Right cardiac atrium (tissue), 5 donors: ENCODE data around the gene DNAAF3. TPM values are rescaled to one million over a fixed set of nuclear protein-coding genes. Genes with fewer than 3 reads are reported as not detected.

Source experiments
- ATAC-seq, 2 donors: fragments of 200-7000 bp; cut with Tn5 transposase; one replicate each; pipeline versions ENCODE4 v1.8.0 to v1.9.1; 2020; ENCODE audit warnings: moderate library complexity in 2 of 2, mild to moderate bottlenecking in 1 of 2
- DNase-seq, 3 donors: peaks; one replicate each; pipeline ENCODE4 v3.0.0-alpha.2; 2020
- H3K27ac ChIP-seq: one replicate; pipeline ENCODE4 v1.5.1; 2013; ENCODE audit warnings: mild to moderate bottlenecking, low read length, control low read depth, moderate library complexity
- H3K27me3 ChIP-seq: one replicate; pipeline ENCODE4 v1.6.1; 2013; ENCODE audit not compliant: control insufficient read depth, insufficient read depth
- H3K4me1 ChIP-seq: one replicate; pipeline ENCODE4 v1.6.1; 2013; ENCODE audit warnings: low read length; ENCODE audit not compliant: control insufficient read depth, insufficient read depth
- H3K4me3 ChIP-seq: one replicate; pipeline ENCODE4 v1.5.1; 2013; ENCODE audit warnings: low read length, control low read depth
- H3K9me3 ChIP-seq: one replicate; pipeline ENCODE4 v1.6.1; 2013; ENCODE audit warnings: low read length; ENCODE audit not compliant: control insufficient read depth
- WGBS: extraction: QIAGEN DNeasy Blood & Tissue Kit; methylation state at CpG from one replicate; pipeline ENCODE4 v1.1.7; 2013; 5-methylcytosine and 5-hydroxymethylcytosine counted together
- intact Hi-C, 4 donors: fragments of 100-400 bp; cut with DNase I; formaldehyde crosslinking; loops; one replicate each; pipeline versions ENCODE4 v1.11.0 to v1.14.0; 2022 to 2023
- polyA plus RNA-seq: library from polyadenylated mRNA; stranded (reverse); fragments of 200-250 nt; gene quantifications from one replicate; pipeline ENCODE4 v1.2.3, GENCODE V29; 2013
- total RNA-seq, 4 donors: library from RNA; stranded (reverse); fragmentation: NEBNext Ultra II Directional; extraction: Animal tissue kit (Norgen Biotek cat#: 25700); gene quantifications; one replicate each; pipeline ENCODE4 v1.2.1, GENCODE V29; 2021
- donor health status: healthy with polysubstance abuse.
- donor health status: DM: no; HTN: yes; CAD: no.
- donor health status: DM: no; HTN: no; CAD: no.
- donor health status: DM: no; HTN: yes; CAD: no; lungs with severe emphysema.
- donor health status: DM: yes; HTN: yes; CAD: no.

The DNAAF3 gene
- total and polyA plus RNA-seq, 5 donors: 0.56 to 2.9 (median 1.4) TPM

GRCh38 chr19:55197528-55197927 is 31.1 kb upstream of the DNAAF3 start:
- WGBS: 56% methylated on average over 4 of the region's 4 CpGs
- intact Hi-C loops: no loop called here
- Histone ChIP-seq H3K9me3 (no peaks in the 10 kb centered on the region), H3K4me3 (no peak overlapping the region), H3K4me1 (no peaks in the 10 kb centered on the region), H3K27ac (no peak overlapping the region), H3K27me3 (no peaks in the 10 kb centered on the region)
- DNase-seq: no peak
- no peak for ATAC-seq

GRCh38 chr19:55196803-55197202 is 30.4 kb upstream of the DNAAF3 start:
- ATAC-seq: no peak
- WGBS: 86% methylated on average over 10 of the region's 10 CpGs
- H3K27me3 ChIP-seq: no peaks in the 10 kb centered on the region
- no peak for DNase-seq
- intact Hi-C loops: no loop called here
- H3K4me1 ChIP-seq: no peaks in the 10 kb centered on the region
- no peak overlapping the region for H3K4me3 ChIP-seq
- H3K27ac ChIP-seq: no peak overlapping the region
- no peaks in the 10 kb centered on the region for H3K9me3 ChIP-seq

- H3K27ac ChIP-seq: no peak overlapping the region
- DNase-seq (no peak), ATAC-seq (no peak)
- H3K4me3 ChIP-seq: no peak overlapping the region
- intact Hi-C loops: no loop called here
- no peaks in the 10 kb centered on the region for H3K9me3 ChIP-seq
- no peaks in the 10 kb centered on the region for H3K4me1 ChIP-seq
- H3K27me3 ChIP-seq: no peaks in the 10 kb centered on the region
- 77% methylated on average over 12 of the region's 12 CpGs for WGBS
These were observed 27.1 kb upstream of the DNAAF3 start for GRCh38 chr19:55193481-55193880.

- no peak overlapping the region for H3K4me3 ChIP-seq
- ATAC-seq (peak; percentile 73 to 93), DNase-seq (peak in 1 of 3 donors; percentile 51)
- 56% methylated on average over 15 of the region's 15 CpGs for WGBS
- no peaks in the 10 kb centered on the region for H3K27me3 ChIP-seq
- intact Hi-C loops: no loop called here
- H3K4me1 ChIP-seq: no peaks in the 10 kb centered on the region
- H3K9me3 ChIP-seq: no peaks in the 10 kb centered on the region
- no peak overlapping the region for H3K27ac ChIP-seq
These were observed 23.0 kb upstream of the DNAAF3 start for GRCh38 chr19:55189403-55189835.

DNA sequence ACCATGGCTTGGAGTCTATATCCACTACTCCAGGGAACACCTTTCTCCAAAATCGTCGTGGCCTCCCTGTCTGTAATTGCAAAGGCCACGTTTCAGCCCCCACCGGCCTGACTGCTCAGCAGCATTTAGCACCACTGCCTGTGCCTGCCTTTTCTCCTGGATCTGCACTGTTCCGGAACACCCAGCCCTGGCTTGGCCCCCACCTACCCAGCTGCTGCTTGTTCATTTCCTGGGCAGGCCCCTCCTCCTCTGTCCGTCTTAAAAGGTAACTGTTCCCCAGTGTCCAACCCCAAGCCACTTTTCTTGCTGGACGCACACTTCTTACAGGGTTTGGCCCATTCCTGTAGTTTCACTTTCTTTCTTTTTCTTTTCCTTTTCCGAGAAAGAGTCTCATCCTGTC is 22.2 kb upstream of the DNAAF3 start:
- Histone ChIP-seq H3K27ac (no peak overlapping the region), H3K4me3 (no peak overlapping the region), H3K27me3 (no peaks in the 10 kb centered on the region), H3K9me3 (no peaks in the 10 kb centered on the region), H3K4me1 (no peaks in the 10 kb centered on the region)
- DNase-seq (no peak), ATAC-seq (peak in 1 of 2 donors; percentile 51)
- 64% methylated on average over 8 of the region's 8 CpGs for WGBS
- intact Hi-C loops: no loop called here

- Histone ChIP-seq H3K27ac (no peak overlapping the region), H3K27me3 (no peaks in the 10 kb centered on the region), H3K4me3 (no peak overlapping the region), H3K4me1 (no peaks in the 10 kb centered on the region), H3K9me3 (no peaks in the 10 kb centered on the region)
- WGBS: 76% methylated on average over 12 of the region's 12 CpGs
- no peak for ATAC-seq
- intact Hi-C loops: no loop called here
- no peak for DNase-seq
These were observed 19.7 kb upstream of the DNAAF3 start for GRCh38 chr19:55186080-55186479.

- no peaks in the 10 kb centered on the region for H3K27me3 ChIP-seq
- WGBS: 71% methylated on average over 20 of the region's 20 CpGs
- intact Hi-C loops: no loop called here
- DNase-seq (no peak), ATAC-seq (no peak)
- no peaks in the 10 kb centered on the region for H3K4me1 ChIP-seq
- no peak overlapping the region for H3K27ac ChIP-seq
- H3K4me3 ChIP-seq: no peak overlapping the region
- H3K9me3 ChIP-seq: no peaks in the 10 kb centered on the region
These were observed 15.3 kb upstream of the DNAAF3 start for GRCh38 chr19:55181740-55182139.

- Histone ChIP-seq H3K27ac (no peak within 1 kb of the TSS), H3K4me3 (peak within 1 kb of the TSS; percentile 16), H3K4me1 (no peaks in the 10 kb centered on the region), H3K9me3 (no peaks in the 10 kb centered on the region), H3K27me3 (no peaks in the 10 kb centered on the region)
- peak; percentile 79 to 83 for ATAC-seq
- 2% methylated on average over 68 of the region's 68 CpGs for WGBS
- peak; percentile 42 to 77 (median 67) for DNase-seq
- intact Hi-C loops: no loop called here
These were observed 13.4 kb upstream of the DNAAF3 start, which contains the start of gene SYT5 for GRCh38 chr19:55179606-55180484. SYT5 (minus strand) TSS chr19:55180289; CDS start chr19:55179041, 1,248 bp downstream.

DNA sequence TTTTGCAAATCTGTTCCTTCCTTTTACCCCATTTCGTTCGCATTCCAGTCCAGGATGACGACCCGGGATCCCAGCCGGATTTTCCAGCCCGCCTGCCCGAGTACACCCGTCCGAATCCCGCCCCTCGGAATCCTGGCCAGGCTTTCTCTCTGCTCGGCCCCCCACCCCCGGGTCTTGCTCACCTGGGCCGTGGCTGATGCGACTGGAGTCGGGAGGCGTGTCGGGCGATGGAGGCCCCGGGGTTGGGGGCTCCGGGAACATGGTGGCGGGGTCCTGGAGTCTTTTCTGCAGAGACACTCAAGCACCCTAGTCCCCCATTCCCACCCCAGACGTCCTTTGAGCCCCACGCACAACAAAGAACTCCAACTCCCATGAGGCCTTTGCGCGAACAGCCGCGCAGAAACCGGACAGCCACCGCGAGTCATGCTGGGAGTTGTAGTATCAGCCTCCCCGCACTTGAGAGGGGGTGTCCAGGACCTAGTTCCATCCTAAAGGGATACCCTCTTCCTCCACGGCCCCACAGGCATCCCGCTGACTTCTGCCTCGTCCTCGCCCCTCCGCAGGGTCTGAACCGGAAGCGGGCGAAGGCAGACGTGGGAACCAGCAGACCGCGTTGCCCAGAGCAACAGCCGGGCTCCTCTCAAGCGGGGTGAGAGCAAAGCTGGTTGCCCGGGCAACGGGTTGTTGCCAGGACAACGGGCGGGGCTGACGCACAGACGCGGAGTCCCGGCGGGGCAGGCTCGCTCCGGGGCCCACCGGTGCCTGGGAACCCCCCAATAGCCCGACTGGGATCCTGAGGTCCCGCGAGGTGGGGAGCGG is 12.6 kb upstream of the DNAAF3 start:
- no peak overlapping the region for H3K27ac ChIP-seq
- ATAC-seq (peak; percentile 69 to 75), DNase-seq (peak; percentile 79 to 89 (median 86))
- H3K9me3 ChIP-seq: no peaks in the 10 kb centered on the region
- 3% methylated on average over 61 of the region's 61 CpGs for WGBS
- intact Hi-C loops: no loop called here
- H3K27me3 ChIP-seq: no peaks in the 10 kb centered on the region
- H3K4me1 ChIP-seq: no peaks in the 10 kb centered on the region
- peak overlapping the region; percentile 16 for H3K4me3 ChIP-seq

- intact Hi-C loops: no loop called here
- DNase-seq: no peak
- 38% methylated on average over 2 of the region's 2 CpGs for WGBS
- Histone ChIP-seq H3K27ac (no peak overlapping the region), H3K4me3 (no peak overlapping the region), H3K4me1 (no peaks in the 10 kb centered on the region), H3K27me3 (no peaks in the 10 kb centered on the region), H3K9me3 (no peaks in the 10 kb centered on the region)
- ATAC-seq: no peak
These were observed 9.7 kb upstream of the DNAAF3 start for GRCh38 chr19:55176076-55176475.
